Endothelial cell (in vitro differentiated cells): ENCODE data around the gene CRTC3. TPM values are rescaled to one million over a fixed set of nuclear protein-coding genes. Genes with fewer than 3 reads are reported as not detected.
"Not testable (repeated sequence)": the region's sequence is repeated elsewhere in the genome, so short reads cannot be mapped to it uniquely, and the experiment has no call there.

Experiments
- DNase-seq: peaks from one replicate; pipeline ENCODE4 v3.0.0; 2021; ENCODE audit warnings: low spot score
- H3K27ac Mint-ChIP-seq: one replicate; pipeline ENCODE4 v1.8.0; 2021; ENCODE audit warnings: mixed read lengths, inconsistent platforms; ENCODE audit not compliant: unreplicated experiment
- H3K27me3 Mint-ChIP-seq: one replicate; pipeline ENCODE4 v1.8.0; 2021; ENCODE audit warnings: mild to moderate bottlenecking, moderate library complexity, mixed read lengths, inconsistent platforms; ENCODE audit not compliant: unreplicated experiment
- H3K36me3 Mint-ChIP-seq: one replicate; pipeline ENCODE4 v1.8.0; 2021; ENCODE audit warnings: mild to moderate bottlenecking, low read depth, mixed read lengths, inconsistent platforms; ENCODE audit not compliant: unreplicated experiment
- H3K4me1 Mint-ChIP-seq: one replicate; pipeline ENCODE4 v1.8.0; 2021; ENCODE audit warnings: mild to moderate bottlenecking, mixed read lengths, inconsistent platforms; ENCODE audit not compliant: unreplicated experiment
- H3K4me3 Mint-ChIP-seq: one replicate; pipeline ENCODE4 v1.8.0; 2021; ENCODE audit warnings: mild to moderate bottlenecking, mixed read lengths, inconsistent platforms; ENCODE audit not compliant: unreplicated experiment
- H3K9me3 Mint-ChIP-seq: one replicate; pipeline ENCODE4 v1.8.0; 2021; ENCODE audit warnings: mixed read lengths, inconsistent platforms; ENCODE audit not compliant: unreplicated experiment
- CTCF ChIP-seq: fragments of 200-600 bp; sonication (generic); IDR thresholded peaks from one replicate; pipeline ENCODE4 v1.5.0; 2021; ENCODE audit warnings: antibody characterized with exemption; ENCODE audit not compliant: unreplicated experiment
- total RNA-seq: library from RNA; stranded (reverse); fragmentation: NEBNext Ultra II Directional; extraction: Animal tissue kit (Norgen Biotek cat#: 25700); gene quantifications from one replicate; pipeline ENCODE4 v1.2.1, GENCODE V29; 2021; ENCODE audit not compliant: unreplicated experiment

Gene CRTC3
- total RNA-seq, 1 donor from 2014 or later = 27.1 TPM

GRCh38 chr15:90650117-90650955 lies 120.6 kb downstream of the CRTC3 start:
- no peak overlapping the region for H3K4me3 Mint-ChIP-seq
- DNase-seq = peak; percentile 34
- H3K36me3 Mint-ChIP-seq = no peaks in the 10 kb centered on the region
- H3K4me1 Mint-ChIP-seq = peaks cover 45% of the 10 kb centered on the region
- no peaks in the 10 kb centered on the region for H3K9me3 Mint-ChIP-seq
- no peak for TF ChIP-seq CTCF
- H3K27ac Mint-ChIP-seq = peak overlapping the region; percentile 100
- H3K27me3 Mint-ChIP-seq = peaks cover 12% of the 10 kb centered on the region

- peaks cover 38% of the 10 kb centered on the region for H3K4me1 Mint-ChIP-seq
- no peak overlapping the region for H3K4me3 Mint-ChIP-seq
- no peak for TF ChIP-seq CTCF
- H3K36me3 Mint-ChIP-seq = no peaks in the 10 kb centered on the region
- no peaks in the 10 kb centered on the region for H3K9me3 Mint-ChIP-seq
- H3K27me3 Mint-ChIP-seq = peaks cover 7% of the 10 kb centered on the region
- H3K27ac Mint-ChIP-seq = peak overlapping the region; percentile 100
- no peak for DNase-seq
These were observed 121.4 kb downstream of the CRTC3 start for GRCh38 chr15:90650956-90651689.

GRCh38 chr15:90654233-90655136 lies 124.8 kb downstream of the CRTC3 start:
- no peaks in the 10 kb centered on the region for H3K36me3 Mint-ChIP-seq
- H3K27me3 Mint-ChIP-seq = peaks cover 8% of the 10 kb centered on the region
- H3K4me1 Mint-ChIP-seq = peaks cover 19% of the 10 kb centered on the region

GRCh38 chr15:90657520-90658172 lies 127.9 kb downstream of the CRTC3 start:
- H3K27me3 Mint-ChIP-seq, H3K4me1 Mint-ChIP-seq: not testable (repeated sequence)

More at GRCh38 chr15:90654233-90655136, 124.8 kb downstream of the CRTC3 start:
- TF ChIP-seq CTCF = no peak
- no peak for DNase-seq
- peak overlapping the region; percentile 67 for H3K27ac Mint-ChIP-seq
- H3K4me3 Mint-ChIP-seq = no peak overlapping the region
- H3K9me3 Mint-ChIP-seq = no peaks in the 10 kb centered on the region

GRCh38 chr15:90659481-90659880 lies 129.8 kb downstream of the CRTC3 start:
- Mint-ChIP-seq H3K27ac (peak overlapping the region; percentile 26), H3K36me3 (no peaks in the 10 kb centered on the region), H3K4me1 (peaks cover 9% of the 10 kb centered on the region), H3K27me3 (peaks cover 6% of the 10 kb centered on the region), H3K4me3 (no peak overlapping the region), H3K9me3 (no peaks in the 10 kb centered on the region)
- no peak for TF ChIP-seq CTCF
- DNase-seq = no peak

More at GRCh38 chr15:90657520-90658172, 127.9 kb downstream of the CRTC3 start:
- H3K9me3 Mint-ChIP-seq, H3K4me3 Mint-ChIP-seq, H3K27ac Mint-ChIP-seq, H3K36me3 Mint-ChIP-seq, DNase-seq: not testable (repeated sequence)
